Heart right ventricle (tissue), 16 donors: ENCODE data around the gene PRPS2. TPM values are rescaled to one million over a fixed set of nuclear protein-coding genes. Genes with fewer than 3 reads are reported as not detected.

ENCODE experiments used
- ATAC-seq, 8 donors: fragments of 200-7000 bp; cut with Tn5 transposase; one replicate each; pipeline ENCODE4 v1.9.1; 2020; ENCODE audit warnings: mild to moderate bottlenecking in 8 of 8, moderate library complexity in 8 of 8, moderate number of reproducible peaks in 1 of 8
- DNase-seq, 2 donors: peaks; one replicate each; pipeline ENCODE4 v3.0.0-alpha.2; 2020
- H3K27ac ChIP-seq, 10 donors: fragments of 200-600 bp; sonication (generic) in 2 of 10; one replicate each; pipeline versions ENCODE4 v1.5.0 to v1.8.0; 2020 to 2022; ENCODE audit warnings: mild to moderate bottlenecking in 3 of 10
- H3K27me3 ChIP-seq, 7 donors: fragments of 200-600 bp; one replicate each; pipeline ENCODE4 v1.8.0; 2021 to 2022; ENCODE audit warnings: mild to moderate bottlenecking in 2 of 7
- H3K36me3 ChIP-seq, 9 donors: fragments of 200-600 bp; sonication (generic) in 1 of 9; one replicate each; pipeline versions ENCODE4 v1.5.0 to v1.8.0; 2020 to 2022; ENCODE audit warnings: mild to moderate bottlenecking in 2 of 9
- H3K4me1 ChIP-seq, 9 donors: fragments of 200-600 bp; sonication (generic) in 1 of 9; one replicate each; pipeline versions ENCODE4 v1.5.0 to v1.8.0; 2020 to 2022; ENCODE audit warnings: mild to moderate bottlenecking in 4 of 9
- H3K4me3 ChIP-seq, 10 donors: fragments of 200-600 bp; sonication (generic) in 2 of 10; one replicate each; pipeline versions ENCODE4 v1.5.0 to v1.8.0; 2020 to 2022; ENCODE audit warnings: mild to moderate bottlenecking in 7 of 10, moderate library complexity in 2 of 10
- H3K9me3 ChIP-seq, 11 donors: fragments of 200-600 bp in 10 of 11; sonication (generic) in 2 of 11; one replicate each; pipeline versions ENCODE4 v1.5.0 to v1.8.0; 2013 to 2022; ENCODE audit warnings: mild to moderate bottlenecking in 2 of 11, control low read depth in 1 of 11, moderate library complexity in 1 of 11
- WGBS, 2 donors: extraction: QIAGEN DNeasy Blood & Tissue Kit; methylation state at CpG; one replicate each; pipeline ENCODE4 v1.1.7; 2013; ENCODE audit warnings: inconsistent platforms in 1 of 2; 5-methylcytosine and 5-hydroxymethylcytosine counted together
- intact Hi-C, 10 donors: fragments of 100-400 bp; cut with DNase I; formaldehyde crosslinking; loops; one replicate each; pipeline versions ENCODE4 v1.11.1 to v1.14.2; 2022
- polyA plus RNA-seq, 2 donors: library from polyadenylated mRNA; stranded (reverse); fragments of 200-250 nt; gene quantifications; one replicate each; pipeline ENCODE4 v1.2.3, GENCODE V29; 2013
- total RNA-seq, 10 donors: library from RNA; stranded (reverse); fragmentation: NEBNext Ultra II Directional in 3 of 10; extraction: Animal tissue kit (Norgen Biotek cat#: 25700) in 3 of 10; gene quantifications; one replicate each; pipeline versions ENCODE4 v1.2.1 to v1.2.4, GENCODE V29; 2021 to 2023
- TF ChIP-seq, protein P1 (sequence below), 9 donors: fragments of 200-600 bp; sonication (generic) in 2 of 9; IDR thresholded peaks; one replicate each; pipeline versions ENCODE4 v1.5.0 to v1.8.0; 2021 to 2022; ENCODE audit warnings: antibody characterized with exemption in 9 of 9, mild to moderate bottlenecking in 5 of 9, moderate library complexity in 1 of 9
- donor health status: Arrhythmogenic right ventricular cardiomyopathy.
- donor health status: ischemic (EF 13 %, LVEDD 7.1; RV severe dilation, severe dysfunction).
- donor health status: healthy with polysubstance abuse.
- donor health status: DM: no; HTN: yes; CAD: no.
- donor health status: DM: no; HTN: no; CAD: no.
- donor health status: ischemic (EF 25% LVEDD 6.9; RV normal size, moderate dysfunction).
- donor health status: ischemic (EF 25% LVEDD 5.7; RV mildly dilated, moderate dysfunction).
- donor health status: healthy.
- donor health status: DM: yes; HTN: yes; CAD: no.
- donor health status: Ischemic cardiomyopathy.
- donor health status: ischemic (EF 35%, LVEDD 5.7; RV mildly dilated, moderate dysfunction).
- donor health status: nonischemic (EF 11% LVEDD 7.7; RV severe dilation, severe dysfunction).
- donor health status: DM: yes; HTN: yes; CAD: no.
- donor health status: PGD.
- donor health status: ischemic (EF 29% LVEDD 5.4; RV normal size, mild dysfunction).
- donor health status: nonischemic (EF 23%, LVEDD 6.1; RV moderate dilation, normal function).

The PRPS2 gene
- total and polyA plus RNA-seq, 12 donors: 2.1 to 9.7 (median 3.6) TPM

DNA sequence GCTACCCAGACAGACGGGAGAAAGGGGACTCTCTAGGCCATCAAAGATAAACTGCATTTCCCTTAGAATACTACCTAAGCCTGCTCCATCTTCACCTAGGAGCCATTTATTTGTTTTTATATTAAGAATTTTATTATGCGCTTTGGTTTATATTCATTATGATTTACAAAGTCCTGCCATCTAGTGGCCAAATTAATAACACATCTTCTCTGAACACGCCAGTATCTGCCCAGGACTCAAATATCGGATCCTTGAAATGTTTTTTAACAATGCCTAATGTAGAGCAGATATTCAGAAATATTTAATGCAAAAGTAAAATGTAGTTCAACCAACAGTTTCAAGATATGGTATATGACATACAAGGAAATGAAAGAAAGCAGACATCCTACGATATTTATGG, 20.8 kb upstream of the PRPS2 start:
- 32 to 46% methylated on average over 5 of the region's 5 CpGs for WGBS, 2 donors
- no peaks in the 10 kb centered on the region for H3K4me1 ChIP-seq
- no peaks in the 10 kb centered on the region for H3K36me3 ChIP-seq
- DNase-seq: no peak
- H3K4me3 ChIP-seq: no peak overlapping the region
- no peaks in the 10 kb centered on the region for H3K9me3 ChIP-seq
- no peak for ATAC-seq
- TF ChIP-seq, protein P1, sequence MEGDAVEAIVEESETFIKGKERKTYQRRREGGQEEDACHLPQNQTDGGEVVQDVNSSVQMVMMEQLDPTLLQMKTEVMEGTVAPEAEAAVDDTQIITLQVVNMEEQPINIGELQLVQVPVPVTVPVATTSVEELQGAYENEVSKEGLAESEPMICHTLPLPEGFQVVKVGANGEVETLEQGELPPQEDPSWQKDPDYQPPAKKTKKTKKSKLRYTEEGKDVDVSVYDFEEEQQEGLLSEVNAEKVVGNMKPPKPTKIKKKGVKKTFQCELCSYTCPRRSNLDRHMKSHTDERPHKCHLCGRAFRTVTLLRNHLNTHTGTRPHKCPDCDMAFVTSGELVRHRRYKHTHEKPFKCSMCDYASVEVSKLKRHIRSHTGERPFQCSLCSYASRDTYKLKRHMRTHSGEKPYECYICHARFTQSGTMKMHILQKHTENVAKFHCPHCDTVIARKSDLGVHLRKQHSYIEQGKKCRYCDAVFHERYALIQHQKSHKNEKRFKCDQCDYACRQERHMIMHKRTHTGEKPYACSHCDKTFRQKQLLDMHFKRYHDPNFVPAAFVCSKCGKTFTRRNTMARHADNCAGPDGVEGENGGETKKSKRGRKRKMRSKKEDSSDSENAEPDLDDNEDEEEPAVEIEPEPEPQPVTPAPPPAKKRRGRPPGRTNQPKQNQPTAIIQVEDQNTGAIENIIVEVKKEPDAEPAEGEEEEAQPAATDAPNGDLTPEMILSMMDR (IDR thresholded peaks at IDR 0.05): peak; percentile 16 to 72 (median 52)
- peaks cover 0 to 64% (median 0%) of the 10 kb centered on the region in 7 donors for H3K27me3 ChIP-seq
- intact Hi-C loops: loop anchor here in 1 of 10 donors (5.0 kb wide), 1 partner anchor 688 kb away; no protein-coding TSS in a partner anchor
- H3K27ac ChIP-seq: no peak overlapping the region

DNA sequence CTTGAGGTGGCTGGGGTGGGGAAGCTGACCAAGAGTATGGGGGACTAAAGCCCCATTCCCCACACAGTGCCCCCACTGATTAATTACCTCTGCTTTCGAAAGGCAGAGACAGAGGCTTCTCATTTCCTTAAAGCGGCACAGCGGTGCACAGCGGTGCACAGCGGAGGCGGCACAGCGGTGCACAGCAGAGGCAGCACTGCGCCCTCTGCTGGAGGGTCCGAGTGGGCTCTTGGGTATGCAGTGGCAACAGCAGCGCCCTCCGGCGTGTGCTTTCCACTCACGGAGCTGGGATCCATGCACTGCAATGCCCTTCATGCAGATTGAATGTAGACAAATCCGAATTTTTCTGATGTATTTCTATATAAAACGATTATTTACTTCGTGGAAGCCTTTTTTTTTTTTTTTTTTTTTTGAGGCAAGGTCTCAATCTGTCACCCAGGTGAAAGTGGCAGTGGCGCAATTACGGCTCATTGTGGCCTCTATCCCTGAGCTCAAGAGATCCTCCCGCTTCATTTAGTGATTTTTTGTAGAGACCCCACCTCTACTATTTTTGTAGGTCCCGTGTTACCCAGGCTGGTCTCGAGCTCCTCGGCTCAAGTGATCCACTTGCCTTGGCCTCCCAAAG, 19.7 kb upstream of the PRPS2 start:
- H3K36me3 ChIP-seq: no peaks in the 10 kb centered on the region
- no peak overlapping the region for H3K27ac ChIP-seq
- 29 to 31% methylated on average over 22 of the region's 22 CpGs for WGBS, 2 donors
- DNase-seq: peak; percentile 3 to 39
- TF ChIP-seq, protein P1 (IDR thresholded peaks at IDR 0.05): peak in 8 of 9 donors; percentile 16 to 70 (median 47)
- peak in 5 of 8 donors; percentile 51 to 77 (median 66) for ATAC-seq
- no peaks in the 10 kb centered on the region for H3K4me1 ChIP-seq
- intact Hi-C loops: loop anchor here in 1 of 10 donors (5.0 kb wide), 1 partner anchor 689 kb away; no protein-coding TSS in a partner anchor
- H3K4me3 ChIP-seq: no peak overlapping the region
- H3K27me3 ChIP-seq: peaks cover 0 to 74% (median 0%) of the 10 kb centered on the region in 7 donors
- no peaks in the 10 kb centered on the region for H3K9me3 ChIP-seq

DNA sequence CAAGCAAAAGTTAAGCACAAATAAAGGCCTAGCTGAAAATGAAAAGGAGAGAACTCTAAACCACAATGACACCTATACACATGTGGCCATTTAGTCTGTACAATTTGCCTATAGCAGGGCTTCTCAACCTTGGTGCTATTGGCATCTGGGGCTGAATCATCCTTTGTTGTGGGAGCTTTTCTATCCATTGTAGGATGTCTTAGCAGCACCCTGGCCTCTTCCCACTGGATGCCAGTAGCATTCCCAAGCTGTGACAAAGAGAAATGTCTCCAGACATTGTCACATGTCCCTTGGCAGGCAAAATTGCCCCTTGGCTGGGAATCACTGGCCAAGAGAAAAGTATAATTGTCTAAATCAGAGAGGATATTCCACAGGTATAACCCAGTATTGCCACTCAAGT, 13.5 kb upstream of the PRPS2 start:
- no peak overlapping the region for H3K4me3 ChIP-seq
- TF ChIP-seq, protein P1 (IDR thresholded peaks at IDR 0.05): no peak
- intact Hi-C loops: no loop called here
- H3K4me1 ChIP-seq: no peaks in the 10 kb centered on the region
- ATAC-seq (no peak), DNase-seq (no peak)
- no peaks in the 10 kb centered on the region for H3K9me3 ChIP-seq
- H3K27ac ChIP-seq: no peak overlapping the region
- peaks cover 0 to 61% (median 0%) of the 10 kb centered on the region in 7 donors for H3K27me3 ChIP-seq
- no peaks in the 10 kb centered on the region for H3K36me3 ChIP-seq

DNA sequence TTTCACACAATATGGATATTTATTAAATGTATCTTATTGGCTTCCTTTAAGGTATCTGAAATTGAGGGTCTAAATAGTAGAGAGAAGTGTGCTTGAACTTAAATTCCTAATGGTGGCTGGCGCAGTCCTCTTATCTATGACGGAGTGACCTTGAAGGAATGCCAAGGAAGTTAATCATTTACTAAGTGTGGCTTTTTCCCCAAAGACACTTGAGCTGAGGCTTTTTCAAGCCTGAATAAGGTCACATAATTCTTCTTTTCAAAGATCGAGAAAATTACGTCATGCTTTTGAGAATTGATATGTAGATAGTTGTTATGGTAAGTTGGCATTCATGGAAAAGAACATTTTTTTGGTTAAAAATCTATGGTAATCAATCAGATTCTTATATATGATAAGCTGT, 11.7 kb upstream of the PRPS2 start:
- intact Hi-C loops: no loop called here
- WGBS, 2 donors: 33 to 51% methylated on average over 4 of the region's 4 CpGs

More for the DNA sequence above, 11.7 kb upstream of the PRPS2 start:
- Histone ChIP-seq H3K36me3 (no peaks in the 10 kb centered on the region), H3K27ac (no peak overlapping the region), H3K27me3 (peaks cover 0 to 42% (median 0%) of the 10 kb centered on the region in 7 donors), H3K9me3 (no peaks in the 10 kb centered on the region), H3K4me1 (no peaks in the 10 kb centered on the region), H3K4me3 (no peak overlapping the region)
- ATAC-seq (no peak), DNase-seq (no peak)
- TF ChIP-seq, protein P1 (IDR thresholded peaks at IDR 0.05): no peak
